GM19239 (cell line): ENCODE data around the gene NRXN2.

ENCODE experiments used
- DNase-seq: peaks from one replicate; pipeline ENCODE4 v3.0.0; 2011; ENCODE audit warnings: low spot score; ENCODE audit not compliant: insufficient read length
- FAIRE-seq: peaks from 2 replicates; lab custom pipeline; 2011; peaks lifted over from hg19 to GRCh38; lab: Jason Lieb, UNC

NRXN2 gene

DNA sequence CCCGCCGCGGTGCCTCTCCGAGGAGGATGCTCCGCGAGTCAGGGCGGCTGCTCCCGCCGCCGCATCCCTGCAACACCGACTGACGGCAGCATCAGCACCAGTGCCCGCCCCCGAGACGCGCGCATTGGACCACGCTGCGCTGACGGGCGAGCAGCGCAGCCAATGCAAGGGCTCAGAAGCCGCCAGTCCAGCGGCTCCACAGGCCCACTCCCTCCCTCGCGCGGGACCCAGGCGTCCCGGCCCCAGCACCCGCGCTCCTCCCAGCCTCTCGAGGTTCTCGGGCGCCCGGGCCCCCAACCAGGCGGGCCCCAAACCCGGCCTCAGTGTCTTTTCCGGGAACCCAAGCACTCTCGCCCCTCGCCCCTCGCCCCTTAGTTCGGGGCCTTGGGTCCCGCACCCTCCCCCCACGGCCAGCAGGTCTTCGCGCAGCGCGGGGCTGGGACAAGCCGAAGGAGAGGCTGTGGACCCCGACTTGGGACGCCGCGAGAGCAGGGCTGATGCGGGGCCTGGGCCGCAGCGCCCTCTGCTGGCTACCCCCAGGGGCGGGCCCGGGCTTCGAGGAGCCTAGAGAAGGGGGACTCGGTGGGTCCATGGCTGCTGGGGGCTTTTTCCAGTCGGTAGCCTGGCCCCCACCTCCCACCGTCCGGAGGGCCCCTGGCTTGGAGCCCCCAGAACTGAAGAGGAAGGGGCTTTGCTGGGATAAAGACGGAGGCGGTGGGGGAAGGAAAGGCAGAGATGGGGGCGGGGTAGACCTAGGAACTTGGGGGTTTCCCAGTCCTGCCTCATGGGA lies at the start of gene NRXN2:
Gene NRXN2 (minus strand): TSS at position 81 of the 790 bp plus-strand sequence. CDS start 9,498 bp downstream, outside the sequence.
- FAIRE-seq: peak; percentile 88
- peak; percentile 97 for DNase-seq

GRCh38 chr11:64772303-64773018 lies 49.5 kb upstream of the NRXN2 start:
- peak; percentile 55 for FAIRE-seq
- no peak for DNase-seq

DNA sequence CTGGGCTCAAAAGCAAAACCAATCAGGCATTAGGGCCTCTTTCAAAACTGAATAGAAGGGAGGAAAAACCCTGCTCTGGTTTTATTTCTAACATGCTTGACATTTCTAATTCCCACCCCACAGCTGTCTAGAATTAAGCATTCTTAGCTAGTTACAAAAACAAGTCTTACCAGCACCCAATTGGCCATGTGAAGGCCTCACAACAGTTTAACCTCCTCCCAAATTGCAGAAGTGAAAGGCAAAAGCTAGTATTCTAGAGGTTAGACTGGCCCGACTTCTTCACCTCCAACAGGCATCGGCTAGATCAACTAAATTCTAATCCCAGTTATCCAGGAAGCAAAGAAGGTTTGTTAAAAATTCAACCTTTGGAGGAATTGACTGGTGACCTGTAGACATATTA lies 48.9 kb upstream of the NRXN2 start:
- FAIRE-seq (peak; percentile 23), DNase-seq (no peak)

- FAIRE-seq (no peak), DNase-seq (no peak)
Observed at GRCh38 chr11:64770120-64770519, 47.1 kb upstream of the NRXN2 start.

- FAIRE-seq: no peak
- DNase-seq: no peak
Observed at GRCh38 chr11:64769283-64769682, 46.3 kb upstream of the NRXN2 start.

- no peak for DNase-seq
- no peak for FAIRE-seq
Observed at GRCh38 chr11:64768300-64768694, 45.3 kb upstream of the NRXN2 start.

- FAIRE-seq (no peak), DNase-seq (no peak)
Observed at GRCh38 chr11:64767344-64768299, 44.6 kb upstream of the NRXN2 start.

- DNase-seq (no peak), FAIRE-seq (no peak)
Observed at GRCh38 chr11:64766881-64767280, 43.9 kb upstream of the NRXN2 start.

- FAIRE-seq: no peak
- no peak for DNase-seq
Observed at GRCh38 chr11:64765851-64766665, 43.1 kb upstream of the NRXN2 start.

GRCh38 chr11:64765291-64765850 lies 42.4 kb upstream of the NRXN2 start:
- no peak for FAIRE-seq
- DNase-seq: no peak

- FAIRE-seq: peak; percentile 39
- DNase-seq: no peak
Observed at GRCh38 chr11:64764753-64765152, 41.8 kb upstream of the NRXN2 start.

- FAIRE-seq: no peak
- no peak for DNase-seq
Observed at GRCh38 chr11:64764040-64764611, 41.1 kb upstream of the NRXN2 start.

DNA sequence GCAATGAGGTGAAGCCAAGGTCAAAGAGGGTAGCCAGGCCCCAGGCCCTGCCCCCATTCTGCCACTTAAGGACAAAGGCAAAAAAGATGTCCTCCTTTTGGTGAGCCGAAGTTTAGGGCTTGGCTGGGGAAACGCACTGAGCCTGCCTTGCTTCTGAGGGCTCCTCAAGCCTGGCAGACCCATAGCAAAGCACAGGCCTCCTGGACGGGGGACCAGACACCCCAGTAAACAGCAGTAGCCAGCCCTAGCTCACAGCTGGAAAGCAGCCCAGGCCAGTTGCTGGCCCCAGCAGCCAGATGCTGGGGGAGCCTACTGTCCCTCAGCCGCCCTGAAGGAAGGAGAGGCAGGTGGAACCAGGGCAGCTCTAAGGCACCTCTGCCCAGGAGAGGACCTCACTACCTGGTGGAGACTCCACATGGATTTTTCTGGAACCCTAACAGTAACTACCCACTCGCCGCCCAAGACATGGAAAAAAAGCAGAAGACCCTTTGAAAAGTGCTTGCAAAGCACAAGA lies 40.6 kb upstream of the NRXN2 start:
- no peak for FAIRE-seq

DNA sequence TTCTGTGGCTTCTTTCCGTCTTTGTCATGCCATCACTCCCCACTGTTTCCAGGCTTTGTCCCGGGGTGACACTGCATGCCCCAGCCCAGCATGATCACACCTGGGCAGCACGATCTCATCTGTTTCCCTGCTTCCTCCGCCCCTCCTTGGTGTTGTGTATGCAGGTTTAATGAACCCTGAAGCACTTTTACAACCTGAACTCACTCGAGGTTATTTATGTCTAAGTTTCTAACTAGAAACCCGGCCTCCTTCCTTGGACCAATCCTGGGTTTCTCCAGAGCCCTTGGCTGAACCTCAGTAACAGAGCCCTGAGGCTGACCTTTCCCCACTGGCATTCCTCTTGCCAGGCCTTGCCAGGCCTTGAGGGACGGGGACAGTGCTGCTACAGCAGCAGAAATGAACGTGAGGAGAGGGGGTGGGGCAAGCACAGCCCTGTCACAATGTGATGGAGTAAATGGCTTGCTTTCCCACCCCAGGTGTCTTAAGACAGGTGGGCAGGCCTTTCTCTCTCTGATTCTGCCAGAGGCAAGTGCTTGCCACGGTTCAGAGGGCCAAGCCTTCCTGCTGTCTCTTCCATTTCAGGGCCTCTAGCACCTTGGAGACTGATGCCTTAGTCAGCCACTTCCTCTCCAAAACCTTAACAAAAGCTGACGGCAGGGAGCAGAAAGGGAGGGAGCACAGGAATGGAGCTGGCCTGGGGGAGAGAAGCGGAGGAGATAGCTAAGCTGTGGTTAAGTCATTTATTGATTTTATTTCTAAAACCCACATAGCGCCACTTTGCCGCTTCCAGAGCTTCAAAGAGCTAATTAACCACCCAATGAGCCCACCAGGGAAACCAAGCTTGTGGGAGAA lies 39.9 kb upstream of the NRXN2 start:
- FAIRE-seq (no peak), DNase-seq (no peak)

More for the DNA sequence above, 40.6 kb upstream of the NRXN2 start:
- DNase-seq: no peak

DNA sequence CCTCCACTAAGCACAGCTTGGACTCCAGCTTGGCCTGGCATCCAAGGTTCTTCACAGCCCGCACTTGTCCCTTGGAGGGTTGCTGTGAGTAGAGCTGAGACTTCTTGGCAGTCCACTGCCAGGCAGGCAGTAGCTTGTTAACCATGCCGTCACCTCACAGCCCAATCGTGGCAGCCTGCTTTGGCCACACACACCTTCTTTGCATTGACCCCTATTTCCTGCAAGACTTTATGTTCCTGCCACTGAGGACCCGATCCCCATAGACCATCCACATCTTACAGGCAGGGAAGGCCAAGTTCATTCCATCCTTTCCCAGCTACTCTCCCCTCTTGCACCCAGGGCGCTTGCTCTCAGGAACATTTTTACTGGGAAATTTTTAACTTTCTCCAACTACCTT lies 39.3 kb upstream of the NRXN2 start:
- DNase-seq (no peak), FAIRE-seq (no peak)

- FAIRE-seq: no peak
- DNase-seq: no peak
Observed at GRCh38 chr11:64760759-64761420, 37.9 kb upstream of the NRXN2 start.
